ENCODE data around the gene OLFM3.

OLFM3 gene

GRCh38 chr1:101849356-101849755, 147.4 kb downstream of the OLFM3 start:
- DNase-seq (ENCODE audit: low read depth), result no peak

GRCh38 chr1:101847626-101848025, 149.1 kb downstream of the OLFM3 start:
- DNase-seq (ENCODE audit: low read depth), result no peak

- DNase-seq (ENCODE audit: low read depth), result no peak
These were observed 149.9 kb downstream of the OLFM3 start for GRCh38 chr1:101846820-101847219.

- no peak for DNase-seq (ENCODE audit: low read depth)
These were observed 153.6 kb downstream of the OLFM3 start for GRCh38 chr1:101843160-101843559.

- DNase-seq (ENCODE audit: low read depth), result no peak
These were observed 154.9 kb downstream of the OLFM3 start for GRCh38 chr1:101841824-101842223.

GRCh38 chr1:101835988-101836387, 160.7 kb downstream of the OLFM3 start:
- no peak for DNase-seq (ENCODE audit: low read depth)

- no peak for DNase-seq (ENCODE audit: low read depth)
These were observed 163.4 kb downstream of the OLFM3 start for GRCh38 chr1:101833312-101833711.

- DNase-seq (ENCODE audit: low read depth), result no peak
These were observed 170.3 kb downstream of the OLFM3 start for GRCh38 chr1:101826416-101826815.

GRCh38 chr1:101820071-101820470, 176.7 kb downstream of the OLFM3 start:
- no peak for DNase-seq (ENCODE audit: low read depth)

GRCh38 chr1:101816262-101816661, 180.5 kb downstream of the OLFM3 start:
- DNase-seq (ENCODE audit: low read depth), result no peak

GRCh38 chr1:101798417-101798816, 198.3 kb downstream of the OLFM3 start:
- no peak for DNase-seq (ENCODE audit: low read depth)

GRCh38 chr1:101797722-101798121, 199.0 kb downstream of the OLFM3 start:
- DNase-seq (ENCODE audit: low read depth), result no peak

GRCh38 chr1:101781201-101781831, 215.4 kb downstream of the OLFM3 start:
- DNase-seq (ENCODE audit: low read depth), result no peak

- DNase-seq (ENCODE audit: low read depth), result no peak
These were observed 227.2 kb downstream of the OLFM3 start for GRCh38 chr1:101769520-101769919.

- DNase-seq (ENCODE audit: low read depth), result no peak
These were observed 238.7 kb downstream of the OLFM3 start for GRCh38 chr1:101757985-101758384.

GRCh38 chr1:101756411-101756810, 240.3 kb downstream of the OLFM3 start:
- no peak for DNase-seq (ENCODE audit: low read depth)

Data from activated T-cell treated with anti-CD3 and anti-CD28 coated beads for 24 hours (primary cell).